ENCODE results near the gene SCTR. TPM values are rescaled to one million over a fixed set of nuclear protein-coding genes. Genes with fewer than 3 reads are reported as not detected.

Gene SCTR
- total and polyA plus RNA-seq, 2 of the 13 experiments (the other 11 are each of a cell fraction or from before 2014, with no cell fraction given) = not detected

- no peak for TF ChIP-seq ISL2 (CRISPR knock-in tag; IDR thresholded peaks at IDR 0.05)
Measured at GRCh38 chr2:119486196-119486827, 38.0 kb downstream of the SCTR start (continued).

GRCh38 chr2:119485336-119486110 is 38.8 kb downstream of the SCTR start:
- no peak for FAIRE-seq
- TF ChIP-seq POGK (CRISPR knock-in tag; conservative IDR thresholded peaks at IDR 0.05) = no peak
- TF ChIP-seq, protein P1, sequence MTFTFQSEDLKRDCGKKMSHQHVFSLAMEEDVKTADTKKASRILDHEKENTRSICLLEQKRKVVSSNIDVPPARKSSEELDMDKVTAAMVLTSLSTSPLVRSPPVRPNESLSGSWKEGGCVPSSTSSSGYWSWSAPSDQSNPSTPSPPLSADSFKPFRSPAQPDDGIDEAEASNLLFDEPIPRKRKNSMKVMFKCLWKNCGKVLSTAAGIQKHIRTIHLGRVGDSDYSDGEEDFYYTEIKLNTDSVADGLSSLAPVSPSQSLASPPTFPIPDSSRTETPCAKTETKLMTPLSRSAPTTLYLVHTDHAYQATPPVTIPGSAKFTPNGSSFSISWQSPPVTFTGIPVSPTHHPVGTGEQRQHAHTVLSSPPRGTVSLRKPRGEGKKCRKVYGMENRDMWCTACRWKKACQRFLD (CRISPR knock-in tag; IDR thresholded peaks at IDR 0.05; ENCODE audit: borderline replicate concordance) = 0 out of 2 replicates have a peak, but pooled peaks have one; percentile 16
- TF ChIP-seq ZNF598 (CRISPR knock-in tag; IDR thresholded peaks at IDR 0.05; ENCODE audit: borderline replicate concordance) = 0 out of 2 replicates have a peak, but pooled peaks have one; percentile 36
- TF ChIP-seq, protein P2, sequence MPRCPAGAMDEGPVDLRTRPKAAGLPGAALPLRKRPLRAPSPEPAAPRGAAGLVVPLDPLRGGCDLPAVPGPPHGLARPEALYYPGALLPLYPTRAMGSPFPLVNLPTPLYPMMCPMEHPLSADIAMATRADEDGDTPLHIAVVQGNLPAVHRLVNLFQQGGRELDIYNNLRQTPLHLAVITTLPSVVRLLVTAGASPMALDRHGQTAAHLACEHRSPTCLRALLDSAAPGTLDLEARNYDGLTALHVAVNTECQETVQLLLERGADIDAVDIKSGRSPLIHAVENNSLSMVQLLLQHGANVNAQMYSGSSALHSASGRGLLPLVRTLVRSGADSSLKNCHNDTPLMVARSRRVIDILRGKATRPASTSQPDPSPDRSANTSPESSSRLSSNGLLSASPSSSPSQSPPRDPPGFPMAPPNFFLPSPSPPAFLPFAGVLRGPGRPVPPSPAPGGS (CRISPR knock-in tag; IDR thresholded peaks at IDR 0.05) = 0 out of 2 replicates have a peak, but pooled peaks have one; percentile 14
- TF ChIP-seq, protein P3, sequence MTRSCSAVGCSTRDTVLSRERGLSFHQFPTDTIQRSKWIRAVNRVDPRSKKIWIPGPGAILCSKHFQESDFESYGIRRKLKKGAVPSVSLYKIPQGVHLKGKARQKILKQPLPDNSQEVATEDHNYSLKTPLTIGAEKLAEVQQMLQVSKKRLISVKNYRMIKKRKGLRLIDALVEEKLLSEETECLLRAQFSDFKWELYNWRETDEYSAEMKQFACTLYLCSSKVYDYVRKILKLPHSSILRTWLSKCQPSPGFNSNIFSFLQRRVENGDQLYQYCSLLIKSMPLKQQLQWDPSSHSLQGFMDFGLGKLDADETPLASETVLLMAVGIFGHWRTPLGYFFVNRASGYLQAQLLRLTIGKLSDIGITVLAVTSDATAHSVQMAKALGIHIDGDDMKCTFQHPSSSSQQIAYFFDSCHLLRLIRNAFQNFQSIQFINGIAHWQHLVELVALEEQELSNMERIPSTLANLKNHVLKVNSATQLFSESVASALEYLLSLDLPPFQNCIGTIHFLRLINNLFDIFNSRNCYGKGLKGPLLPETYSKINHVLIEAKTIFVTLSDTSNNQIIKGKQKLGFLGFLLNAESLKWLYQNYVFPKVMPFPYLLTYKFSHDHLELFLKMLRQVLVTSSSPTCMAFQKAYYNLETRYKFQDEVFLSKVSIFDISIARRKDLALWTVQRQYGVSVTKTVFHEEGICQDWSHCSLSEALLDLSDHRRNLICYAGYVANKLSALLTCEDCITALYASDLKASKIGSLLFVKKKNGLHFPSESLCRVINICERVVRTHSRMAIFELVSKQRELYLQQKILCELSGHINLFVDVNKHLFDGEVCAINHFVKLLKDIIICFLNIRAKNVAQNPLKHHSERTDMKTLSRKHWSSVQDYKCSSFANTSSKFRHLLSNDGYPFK (CRISPR knock-in tag; IDR thresholded peaks at IDR 0.05; ENCODE audit: borderline replicate concordance) = peak; percentile 22; the same call in 1 of the 2 replicates
- H3K4me2 ChIP-seq (ENCODE audit: low read depth, low read length) = peak overlapping the region; percentile 69
- ATAC-seq = no peak
- H2AFZ ChIP-seq (ENCODE audit: low read length) = no peak overlapping the region
- peaks cover 0 to 51% of the 10 kb centered on the region in 2 experiments; a peak in 3 of 5 replicates for H3K27me3 ChIP-seq (ENCODE audit: control insufficient read depth in 1 of 2, insufficient read depth in 2 of 2, low read length in 2 of 2)
- no peak for DNase-seq (ENCODE audit: low spot score)
- intact Hi-C loops (cut with micrococcal nuclease; ENCODE audit: unreplicated experiment) (no loop called here), in situ Hi-C loops (cut with HindIII; ENCODE audit: extremely low pct_ligation_motif_present, low pct_unique_long_range_greater_than_20kb) (no loop called here)
- H3K9me3 ChIP-seq (ENCODE audit: low read length) = no peaks in the 10 kb centered on the region
- H3K4me3 ChIP-seq (replicated peaks in 1 of 3; ENCODE audit: insufficient read depth in 1 of 3, low read depth in 2 of 3, low read length in 3 of 3) = peak overlapping the region in 1 of 3 experiments; percentile 41; a peak in 1 of 6 replicates
- no peak overlapping the region for H3K27ac ChIP-seq (ENCODE audit: extremely low read length, insufficient read depth, low read length)
- 22% methylated on average over 12 of the region's 12 CpGs for WGBS (ENCODE audit: low lambda C conversion rate)
- H3K9ac ChIP-seq (ENCODE audit: insufficient read depth, low read depth, low read length) = no peak overlapping the region
- no peaks in the 10 kb centered on the region for H3K36me3 ChIP-seq (replicated peaks in 1 of 2; ENCODE audit: control insufficient read depth in 1 of 2, insufficient read depth in 2 of 2, low read length in 2 of 2)
- no TSS peak for BruUV-seq (replicated peaks)
- ChIA-PET CTCF (ENCODE audit: low intra/inter-chr PET ratio, low total read pairs) (no interaction called here), POLR2A (interaction anchor here (2.0 kb wide), 1 partner anchor 119 kb away, joined by 7 read pairs; the partner anchor contains the start of genes C2orf76 and DBI)
- no peaks in the 10 kb centered on the region for H4K20me1 ChIP-seq (ENCODE audit: insufficient read depth, low read length)
- peaks cover 88% of the 10 kb centered on the region for H3K4me1 ChIP-seq (ENCODE audit: insufficient read depth, low read length)
- H3K79me2 ChIP-seq (ENCODE audit: insufficient read depth, low read length) = no peaks in the 10 kb centered on the region
